ENCODE results near the gene OR2AP1. TPM values are rescaled to one million over a fixed set of nuclear protein-coding genes. Genes with fewer than 3 reads are reported as not detected.

OR2AP1 gene
- total and polyA plus RNA-seq, 4 donors = not detected

Other genes with a start within 250 kb of the OR2AP1 start
- gene OR6C3, start 241.7 kb upstream of the OR2AP1 start, total RNA-seq = not detected
- gene OR6C3, start 241.7 kb upstream of the OR2AP1 start, polyA plus RNA-seq = not detected
- not detected for gene OR6C75, start 209.5 kb upstream of the OR2AP1 start, total RNA-seq
- not detected for gene OR6C75, start 209.5 kb upstream of the OR2AP1 start, polyA plus RNA-seq
- not detected for gene OR6C65, start 171.9 kb upstream of the OR2AP1 start, total RNA-seq
- gene OR6C65, start 171.9 kb upstream of the OR2AP1 start, polyA plus RNA-seq = not detected
- not detected for gene OR6C76, start 146.2 kb upstream of the OR2AP1 start, total RNA-seq
- gene OR6C76, start 146.2 kb upstream of the OR2AP1 start, polyA plus RNA-seq = not detected
- gene OR6C2, start 128.4 kb upstream of the OR2AP1 start, total RNA-seq = not detected
- gene OR6C2, start 128.4 kb upstream of the OR2AP1 start, polyA plus RNA-seq = not detected
- gene OR6C70, start 102.3 kb upstream of the OR2AP1 start, total RNA-seq = not detected
- gene OR6C70, start 102.3 kb upstream of the OR2AP1 start, polyA plus RNA-seq = not detected
- gene OR6C68, start 80.1 kb upstream of the OR2AP1 start, total RNA-seq = not detected
- not detected for gene OR6C68, start 80.1 kb upstream of the OR2AP1 start, polyA plus RNA-seq
- not detected for gene OR6C4, start 22.9 kb upstream of the OR2AP1 start, total RNA-seq
- gene OR6C4, start 22.9 kb upstream of the OR2AP1 start, polyA plus RNA-seq = not detected
- gene OR10P1, start 64.4 kb downstream of the OR2AP1 start, total RNA-seq = not detected
- not detected for gene OR10P1, start 64.4 kb downstream of the OR2AP1 start, polyA plus RNA-seq
- 1 to 10 TPM in 1 of 2 donors, under 1 TPM in 1; 0.98 to 3.8 TPM for gene ITGA7, start 135.4 kb downstream of the OR2AP1 start, total RNA-seq
- gene ITGA7, start 135.4 kb downstream of the OR2AP1 start, polyA plus RNA-seq = 1 to 10 TPM; 2.8 to 4.9 TPM
- gene BLOC1S1, start 143.6 kb downstream of the OR2AP1 start, total RNA-seq = 10 to 100 TPM; 43.7 to 79.6 TPM
- gene BLOC1S1, start 143.6 kb downstream of the OR2AP1 start, polyA plus RNA-seq = 100 to 1,000 TPM; 150 TPM
- gene RDH5, start 147.9 kb downstream of the OR2AP1 start, total RNA-seq = 10 to 100 TPM in 1 of 2 donors, 1 to 10 TPM in 1; 9.2 to 21.8 TPM
- 10 to 100 TPM; 36.6 to 61.7 TPM for gene RDH5, start 147.9 kb downstream of the OR2AP1 start, polyA plus RNA-seq
- gene CD63, start 156.5 kb downstream of the OR2AP1 start, total RNA-seq = 100 to 1,000 TPM; 185 to 373 TPM
- 100 to 1,000 TPM; 328 to 348 TPM for gene CD63, start 156.5 kb downstream of the OR2AP1 start, polyA plus RNA-seq
- 1 to 10 TPM in 1 of 2 donors, under 1 TPM in 1; 0.84 to 5.0 TPM for gene GDF11, start 170.7 kb downstream of the OR2AP1 start, total RNA-seq
- gene GDF11, start 170.7 kb downstream of the OR2AP1 start, polyA plus RNA-seq = under 1 TPM; 0.40 to 0.55 TPM
- 10 to 100 TPM; 19.1 to 29.5 TPM for gene SARNP, start 245.3 kb downstream of the OR2AP1 start, total RNA-seq
- 10 to 100 TPM; 21.7 to 34.2 TPM for gene SARNP, start 245.3 kb downstream of the OR2AP1 start, polyA plus RNA-seq
- 10 to 100 TPM; 12.8 to 13.1 TPM for gene ORMDL2, start 245.6 kb downstream of the OR2AP1 start, total RNA-seq
- 10 to 100 TPM; 35.7 to 54.2 TPM for gene ORMDL2, start 245.6 kb downstream of the OR2AP1 start, polyA plus RNA-seq

Data from liver (tissue), 4 donors.